Stimulated activated CD4-positive, alpha-beta T cell treated with anti-CD3 and anti-CD28 coated beads, Interleukin-15, amount 100 ng/mL, for 1 hour (primary cell): ENCODE results near the gene PIGB.
"Not testable (repeated sequence)": the region's sequence is repeated elsewhere in the genome, so short reads cannot be mapped to it uniquely, and the experiment has no call there.

ENCODE experiments used
- DNase-seq, 2 donors: peaks; one replicate each; pipeline ENCODE4 v3.0.0-alpha.2; 2020; ENCODE audit warnings: low read depth in 1 of 2, low spot score in 1 of 2

The PIGB gene

DNA sequence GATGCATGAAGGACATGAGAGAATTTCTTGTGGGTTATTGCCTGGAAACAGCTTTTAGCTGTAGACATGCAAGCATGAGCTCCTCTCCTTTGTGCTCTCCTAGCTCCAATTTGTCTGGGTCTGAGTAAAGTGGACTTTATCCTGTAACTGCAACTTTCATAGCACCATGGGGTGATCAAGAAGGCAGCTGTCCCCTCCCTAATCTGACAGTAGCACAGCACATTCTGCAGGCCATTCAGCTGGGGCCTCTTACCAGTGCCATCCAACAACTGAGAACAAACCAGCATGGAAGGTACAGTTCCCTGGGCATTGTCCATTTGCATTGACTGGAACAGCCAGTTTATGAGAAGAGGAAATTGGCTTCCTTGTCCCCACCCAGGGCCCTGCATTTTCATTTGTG, 21.7 kb upstream of the PIGB start:
- DNase-seq = no peak

DNA sequence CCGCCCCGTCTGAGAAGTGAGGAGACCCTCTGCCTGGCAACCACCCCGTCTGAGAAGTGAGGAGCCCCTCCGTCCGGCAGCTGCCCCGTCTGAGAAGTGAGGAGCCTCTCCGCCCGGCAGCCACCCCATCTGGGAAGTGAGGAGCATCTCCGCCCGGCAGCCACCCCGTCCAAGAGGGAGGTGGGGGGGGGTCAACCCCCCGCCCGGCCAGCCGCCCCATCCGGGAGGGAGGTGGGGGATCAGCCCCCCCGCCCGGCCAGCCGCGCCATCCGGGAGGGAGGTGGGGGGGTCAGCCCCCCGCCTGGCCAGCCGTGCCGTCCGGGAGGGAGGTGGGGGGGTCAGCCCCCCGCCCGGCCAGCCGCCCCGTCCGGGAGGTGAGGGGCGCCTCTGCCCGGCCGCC, 16.2 kb upstream of the PIGB start:
- DNase-seq = not testable (repeated sequence)

DNA sequence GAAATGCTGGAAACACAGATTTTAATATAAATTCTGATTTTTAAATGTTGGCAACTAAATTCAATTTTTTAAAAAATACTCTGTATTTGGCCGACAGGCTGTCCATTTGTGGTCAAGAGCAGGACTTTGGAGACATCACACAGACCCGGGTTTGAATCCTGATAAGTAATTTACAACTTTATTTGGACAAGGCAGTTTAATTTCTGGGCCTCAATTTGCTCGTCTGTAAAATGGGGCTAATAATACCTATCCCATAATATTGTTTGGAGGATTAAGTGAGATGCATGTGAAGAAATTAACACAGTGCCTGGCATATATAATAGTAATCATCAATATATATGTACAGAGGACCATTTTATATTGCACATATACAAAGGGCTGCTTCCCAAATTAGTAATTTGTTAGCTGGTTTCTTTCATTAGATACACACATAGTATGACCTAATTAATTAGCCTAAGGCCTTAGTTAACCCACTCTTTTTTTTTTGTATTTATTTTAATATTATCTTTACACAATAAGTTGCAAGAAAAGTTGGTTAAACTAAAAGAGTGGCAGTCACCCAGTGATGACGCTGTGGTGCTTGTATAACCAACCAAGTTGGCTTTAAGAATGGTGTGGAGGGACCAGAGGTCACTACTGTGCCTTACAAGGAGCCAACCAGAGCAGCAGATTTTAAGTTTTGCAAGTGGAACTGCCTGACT, 665 bp downstream of the PIGB start:
- DNase-seq = no peak

DNA sequence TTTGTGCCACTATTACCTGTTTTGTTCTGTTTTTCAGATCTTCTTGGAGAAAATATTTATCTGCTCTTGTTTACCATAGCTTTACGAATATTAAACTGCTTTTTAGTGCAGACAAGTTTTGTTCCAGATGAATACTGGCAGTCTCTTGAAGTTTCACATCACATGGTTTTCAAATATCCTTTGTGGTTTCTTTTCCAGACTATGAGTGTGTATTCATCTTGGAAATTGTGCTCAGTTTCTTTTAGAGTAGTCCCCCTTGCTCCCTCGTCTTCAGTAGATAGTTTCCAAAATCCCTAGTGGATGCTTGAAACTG, 1.2 kb downstream of the PIGB start:
- no peak for DNase-seq

DNA sequence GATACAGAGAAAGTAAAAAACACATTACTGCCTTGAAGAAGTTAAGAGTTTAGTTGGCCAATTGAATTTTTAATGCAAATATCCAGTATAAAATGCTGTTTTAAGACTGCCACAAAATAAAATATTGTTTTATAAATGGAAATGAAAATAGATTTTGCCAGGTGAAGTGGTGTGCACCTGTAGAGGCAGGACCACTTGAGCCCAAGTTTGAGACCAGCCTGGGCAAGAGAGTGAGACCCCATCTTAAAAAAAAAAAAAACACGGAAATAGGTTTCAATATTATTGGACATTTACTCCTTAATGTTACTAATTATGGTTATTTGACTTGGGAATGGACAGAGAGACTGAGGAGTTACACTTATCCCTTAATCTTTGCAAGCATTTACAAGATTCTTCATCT, 1.9 kb downstream of the PIGB start:
- DNase-seq = no peak

DNA sequence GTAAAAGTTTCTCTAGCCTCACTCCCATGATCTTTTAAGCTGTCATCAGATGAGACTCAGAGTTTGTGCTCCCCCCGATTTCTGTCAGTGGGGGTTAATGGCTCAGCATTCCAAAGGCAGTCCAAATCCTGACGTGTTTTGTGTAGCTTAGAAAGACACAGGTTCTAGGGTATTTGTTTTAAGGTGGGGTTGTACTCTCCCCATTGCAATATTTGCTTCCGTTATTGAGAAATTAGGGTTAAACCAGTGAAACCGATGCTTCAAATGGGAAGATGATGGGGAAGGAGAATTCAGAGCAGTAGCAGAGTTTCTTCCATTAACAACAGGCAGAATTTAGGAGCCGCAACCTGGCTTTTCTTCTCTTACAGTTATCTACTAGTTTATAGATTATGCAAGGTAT, 3.4 kb downstream of the PIGB start:
- DNase-seq = no peak

DNA sequence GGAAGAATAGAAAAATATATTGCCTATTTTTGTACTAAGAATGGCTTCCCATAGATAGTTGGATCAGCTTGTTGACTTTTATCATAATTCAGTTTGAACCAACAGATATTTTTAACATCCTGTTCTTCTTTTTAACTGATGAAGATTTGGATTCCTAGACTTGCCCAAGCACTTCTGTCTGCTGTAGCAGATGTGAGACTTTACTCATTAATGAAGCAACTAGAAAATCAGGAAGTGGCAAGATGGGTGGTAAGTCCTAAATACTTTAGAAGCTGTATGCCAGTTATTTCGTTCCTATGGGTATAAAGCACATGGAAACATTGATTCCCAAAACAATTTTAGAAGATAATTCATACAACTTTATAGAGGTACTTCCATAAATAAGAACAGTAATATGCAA, 8.4 kb downstream of the PIGB start:
- DNase-seq = no peak

DNA sequence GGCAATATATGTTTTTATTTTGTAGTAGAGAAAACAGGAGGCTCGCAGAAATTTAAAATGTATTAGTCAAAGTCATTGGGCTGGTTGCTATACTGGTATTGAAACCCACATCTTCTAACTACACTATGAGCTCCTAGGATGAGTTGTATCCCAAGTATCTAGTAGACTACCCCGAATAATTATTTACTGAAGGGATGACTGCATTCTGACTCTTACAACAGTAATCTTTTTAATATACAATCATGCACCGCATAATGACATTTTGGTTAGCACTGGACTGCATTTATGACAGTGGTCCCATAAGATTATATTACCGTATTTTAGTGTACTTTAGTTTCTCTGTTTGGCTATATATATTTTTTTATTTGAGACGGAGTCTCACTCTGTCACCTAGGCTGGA, 15.3 kb downstream of the PIGB start:
- DNase-seq = no peak

DNA sequence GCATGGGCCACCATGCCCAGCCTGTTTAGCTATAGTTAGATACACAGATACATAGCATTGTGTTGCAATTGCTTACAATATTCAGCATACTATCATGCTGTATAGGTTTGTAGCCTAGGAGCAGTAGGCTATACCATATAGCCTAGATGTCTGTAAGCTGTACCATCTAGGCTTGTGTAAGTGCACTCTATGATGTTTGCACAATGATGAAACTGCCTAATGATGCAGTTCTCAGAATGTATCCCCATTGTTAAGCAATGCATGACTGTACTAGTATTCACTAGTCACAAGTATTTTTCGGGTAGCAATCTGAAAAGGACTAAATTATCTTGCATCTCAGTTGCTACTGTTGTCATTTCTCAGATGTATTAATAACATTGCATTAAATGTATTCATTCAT, 16.0 kb downstream of the PIGB start:
- no peak for DNase-seq

DNA sequence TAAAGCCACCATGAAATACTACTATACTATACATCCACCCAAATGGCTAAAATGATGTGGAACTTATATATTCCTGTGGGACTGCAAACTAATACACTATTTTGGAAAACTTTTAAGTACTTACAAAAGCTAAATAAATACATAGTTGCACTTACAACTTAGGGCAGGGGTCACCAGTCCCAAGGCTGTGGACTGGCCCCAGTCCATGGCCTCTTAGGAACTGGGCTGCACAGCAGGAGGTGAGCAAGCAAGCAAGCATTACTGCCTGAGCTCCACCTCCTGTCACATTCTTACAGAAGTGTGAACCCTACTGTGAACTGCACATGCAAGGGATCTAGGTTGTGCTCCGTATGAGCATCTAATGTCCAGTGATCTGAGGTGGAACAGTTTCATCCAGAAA, 18.1 kb downstream of the PIGB start:
- DNase-seq = no peak

DNA sequence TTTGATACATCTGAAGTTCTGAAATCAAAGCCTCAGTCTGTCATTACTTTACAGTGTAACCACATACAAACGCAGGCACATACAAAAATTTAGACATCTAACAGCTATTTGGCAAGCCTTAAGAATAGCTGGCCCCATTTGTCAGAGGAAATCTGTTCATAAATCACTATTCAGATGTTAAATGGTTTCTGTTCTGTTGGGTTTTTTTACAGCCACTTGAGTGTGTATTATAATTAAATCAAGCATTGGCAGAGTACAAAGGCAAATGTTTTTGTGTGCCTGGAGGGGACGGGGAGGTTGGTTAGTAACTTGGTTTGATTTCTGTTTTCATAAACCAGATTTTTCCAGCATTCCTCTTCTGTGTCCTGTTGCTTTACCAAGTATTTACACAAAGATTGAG, 24.1 kb downstream of the PIGB start:
- DNase-seq = no peak

DNA sequence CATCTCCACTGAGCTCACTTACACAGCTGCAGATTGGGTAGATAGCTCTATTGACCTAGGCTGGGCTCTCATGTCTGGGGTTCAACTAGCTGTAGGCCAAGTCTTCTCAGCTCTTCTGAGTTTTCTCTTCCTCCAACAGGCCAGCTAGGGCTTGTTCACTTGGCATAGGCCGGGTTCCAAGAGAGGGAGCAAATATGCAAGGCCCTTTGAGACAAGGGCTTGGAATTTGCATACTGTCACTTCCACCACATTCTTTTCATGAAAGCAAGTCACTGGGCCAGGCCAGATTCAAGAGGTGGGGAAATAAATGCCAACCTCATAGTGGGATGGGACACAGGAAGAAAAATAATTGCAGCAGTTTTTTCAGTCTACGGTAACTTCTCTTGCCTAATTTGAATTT, 25.2 kb downstream of the PIGB start:
- DNase-seq = no peak

DNA sequence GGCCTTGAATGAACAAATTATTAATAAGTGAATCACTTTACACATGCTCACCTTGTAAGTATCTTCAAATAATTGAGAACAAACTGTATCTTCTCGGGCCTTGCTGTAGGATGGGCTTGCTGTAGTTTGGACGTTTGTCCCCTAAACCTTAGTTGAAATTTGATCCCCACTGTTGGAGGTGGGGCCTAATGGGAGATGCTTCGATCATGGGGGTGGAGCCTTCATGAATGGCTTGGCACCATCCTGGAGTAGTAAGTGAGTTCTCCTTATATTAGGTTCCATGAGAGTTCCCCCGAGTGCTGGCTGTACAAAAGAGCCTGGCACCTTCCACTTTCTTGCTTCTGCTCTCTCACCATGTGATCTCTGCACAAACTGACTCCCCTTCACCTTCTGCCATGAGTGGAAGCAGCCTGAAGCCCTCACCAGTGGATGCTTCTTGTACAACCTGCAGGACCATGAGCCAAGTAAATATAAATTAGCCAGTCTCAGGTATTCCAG, 29.3 kb downstream of the PIGB start:
- DNase-seq = no peak

DNA sequence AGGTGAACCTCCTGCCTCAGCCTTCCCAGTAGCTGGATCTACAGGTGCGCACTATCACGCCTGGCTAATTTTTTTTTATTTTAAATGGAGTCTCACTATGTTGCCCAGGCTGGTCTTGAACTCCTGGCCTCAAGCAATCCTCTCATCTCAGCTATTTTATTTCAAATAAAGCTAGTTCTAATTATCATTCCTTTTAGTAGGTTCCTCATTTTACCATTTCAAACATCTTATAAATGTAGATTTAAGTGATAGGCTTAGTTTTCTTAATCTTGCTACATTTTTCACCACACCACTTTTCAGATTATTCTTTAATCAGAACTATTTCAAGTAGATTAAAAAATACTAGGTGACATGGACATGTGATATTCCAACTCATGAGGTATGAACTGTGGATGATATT, 30.3 kb downstream of the PIGB start:
- DNase-seq = no peak

DNA sequence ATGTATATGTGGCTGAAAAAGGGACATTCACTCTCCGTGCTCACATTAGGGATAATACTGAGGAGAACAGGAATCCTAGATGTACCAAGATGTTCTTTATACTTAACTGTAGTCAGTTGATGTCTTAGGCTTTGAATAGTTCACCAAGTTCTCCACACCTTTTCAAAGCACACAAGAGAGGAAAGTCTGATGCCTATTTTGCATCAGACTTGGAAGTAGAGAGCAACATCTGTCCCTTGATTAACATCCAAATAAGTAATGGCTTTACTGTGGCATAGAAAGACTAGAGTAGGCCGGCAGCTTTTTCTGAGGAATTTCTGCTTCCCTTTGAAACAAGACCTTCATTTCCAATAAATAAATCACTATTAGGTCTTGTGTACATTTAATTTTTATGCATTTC, 34.0 kb downstream of the PIGB start:
- DNase-seq = no peak

DNA sequence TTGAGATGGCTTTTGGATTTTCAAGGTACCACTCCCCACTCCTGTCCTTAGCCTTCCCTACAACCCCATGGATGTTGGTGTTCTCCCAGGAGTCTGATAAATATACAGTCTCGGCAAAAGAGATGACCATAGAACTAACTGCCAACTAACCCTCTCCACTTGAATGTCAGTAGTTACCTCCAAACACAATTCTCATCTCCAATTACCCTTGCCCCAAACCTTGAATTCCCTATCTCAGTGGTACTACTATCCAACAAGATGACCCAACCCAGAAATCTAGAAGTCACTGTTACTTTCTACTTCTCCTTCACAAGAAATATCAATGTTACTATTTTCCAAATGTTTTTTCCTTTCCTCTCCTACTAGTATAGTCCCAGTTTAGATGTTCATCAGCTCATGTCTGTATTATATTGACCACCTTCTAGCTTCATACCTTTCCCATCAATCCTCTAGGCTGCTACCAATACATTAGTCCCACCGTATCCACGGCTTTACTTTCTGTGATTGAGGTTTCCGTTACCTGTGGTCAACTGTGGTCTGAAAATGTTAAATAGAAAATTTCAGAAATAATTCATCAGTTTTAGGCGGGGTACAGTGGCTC, 38.1 kb downstream of the PIGB start:
- DNase-seq = no peak

DNA sequence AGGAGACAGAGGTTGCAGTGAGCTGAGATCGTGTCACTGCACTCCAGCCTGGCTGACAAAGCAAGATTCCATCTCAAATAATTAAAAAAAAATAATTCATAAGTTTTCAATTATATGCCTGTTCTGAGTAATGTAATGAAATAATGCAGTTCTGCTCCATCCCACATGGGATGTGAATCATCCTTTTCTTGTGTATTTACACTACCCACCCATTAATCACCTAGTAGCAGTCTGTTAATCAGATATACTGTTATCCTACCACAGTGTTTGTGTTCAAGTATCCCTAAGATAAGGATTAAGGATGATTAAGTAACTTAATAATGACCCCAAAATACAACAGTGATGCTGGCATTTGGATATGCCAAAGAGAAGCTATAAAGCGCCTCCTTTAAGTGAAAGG, 38.8 kb downstream of the PIGB start:
- no peak for DNase-seq

DNA sequence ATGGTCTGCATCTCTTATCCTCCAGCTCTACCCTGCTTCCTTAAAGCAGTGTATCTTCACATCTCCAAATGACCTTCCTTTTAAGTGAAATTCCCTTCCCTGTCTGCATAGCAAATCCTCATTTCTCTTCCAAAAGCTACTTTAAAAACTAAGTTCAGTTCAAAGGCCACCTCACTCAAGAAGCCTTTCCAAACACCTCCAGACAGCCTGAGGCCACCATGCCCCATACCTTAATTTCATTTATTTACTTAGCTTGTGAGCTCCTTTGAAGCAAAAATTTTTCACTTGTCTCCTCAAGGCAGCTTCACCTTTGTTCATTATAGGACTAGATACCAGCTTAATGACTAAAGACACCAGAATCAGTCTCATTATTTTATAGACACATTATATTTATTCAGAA, 39.4 kb downstream of the PIGB start:
- no peak for DNase-seq

DNA sequence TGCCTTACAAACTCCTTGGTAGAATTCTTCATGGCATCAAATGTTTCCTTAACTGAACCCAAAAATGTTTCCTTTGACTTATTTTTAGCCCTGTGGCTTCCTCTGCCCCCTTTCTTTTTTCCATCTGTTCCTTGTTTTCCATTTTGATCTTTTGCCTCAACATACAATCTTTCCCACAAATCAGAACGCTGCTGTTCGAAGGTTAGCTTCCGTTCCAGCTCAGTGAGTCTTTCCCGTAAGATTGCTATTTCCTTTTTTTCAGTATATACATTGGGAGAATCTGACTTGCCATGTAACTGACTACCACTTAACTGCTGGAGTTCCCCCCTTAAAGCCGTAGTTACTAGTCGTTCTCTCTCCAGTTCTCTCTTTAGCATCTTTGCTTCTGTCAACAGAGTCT, 41.2 kb downstream of the PIGB start:
- no peak for DNase-seq

DNA sequence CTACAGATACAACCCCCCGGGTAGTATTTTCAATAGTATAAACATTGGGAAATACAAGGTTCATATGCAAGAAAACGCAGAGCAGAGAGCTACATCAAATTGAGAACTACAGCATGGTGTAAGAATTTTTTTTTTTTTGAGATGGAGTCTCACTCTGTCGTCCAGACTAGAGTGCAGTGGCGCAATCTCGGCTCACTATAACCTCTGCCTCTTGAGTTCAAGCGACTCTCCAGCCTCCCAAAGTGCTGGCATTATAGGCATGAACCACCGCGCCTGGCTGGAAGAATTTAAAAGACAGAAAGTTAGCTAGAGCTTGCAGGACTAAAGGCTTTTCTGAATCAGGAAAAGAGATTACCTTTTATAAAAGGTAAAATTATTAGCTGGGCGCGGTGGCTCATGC, 42.0 kb downstream of the PIGB start:
- DNase-seq = no peak

DNA sequence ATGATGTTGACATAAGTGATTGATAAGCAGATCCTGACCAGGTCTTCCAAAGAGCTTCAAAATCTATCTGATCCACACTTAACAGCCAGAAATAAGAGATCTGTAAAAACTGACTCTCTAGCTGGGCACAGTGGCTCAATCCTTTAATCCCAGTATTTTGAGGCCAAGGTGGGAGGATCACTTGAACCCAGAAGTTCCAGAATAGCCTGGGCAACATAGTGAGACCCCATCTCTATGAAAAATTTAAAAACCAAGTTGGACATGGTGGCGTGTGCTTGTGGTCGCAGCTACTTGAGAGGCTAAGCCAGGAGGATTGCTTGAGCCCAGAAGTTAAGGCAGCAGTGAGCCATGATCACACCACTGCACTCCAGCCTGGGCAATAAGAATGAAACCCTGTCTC, 43.6 kb downstream of the PIGB start:
- DNase-seq = no peak

DNA sequence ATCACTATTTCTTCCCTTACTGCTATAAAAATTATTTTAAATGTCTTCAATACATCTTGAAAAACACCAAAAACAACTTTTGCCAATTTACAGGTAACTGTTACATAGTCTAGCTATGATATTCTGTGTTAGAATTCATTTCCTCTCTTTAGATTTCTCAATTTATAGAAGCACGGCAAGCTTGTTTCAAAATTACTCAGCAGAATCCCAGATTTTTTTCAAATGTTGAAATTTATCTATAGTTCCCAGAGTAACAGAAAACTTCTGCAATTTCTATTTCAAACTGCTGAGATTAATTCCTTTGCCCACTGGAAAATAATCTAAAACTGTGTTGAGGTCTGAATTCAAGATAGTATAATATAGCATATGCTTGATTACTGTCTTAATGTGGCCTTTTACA, 48.0 kb downstream of the PIGB start:
- DNase-seq = no peak

DNA sequence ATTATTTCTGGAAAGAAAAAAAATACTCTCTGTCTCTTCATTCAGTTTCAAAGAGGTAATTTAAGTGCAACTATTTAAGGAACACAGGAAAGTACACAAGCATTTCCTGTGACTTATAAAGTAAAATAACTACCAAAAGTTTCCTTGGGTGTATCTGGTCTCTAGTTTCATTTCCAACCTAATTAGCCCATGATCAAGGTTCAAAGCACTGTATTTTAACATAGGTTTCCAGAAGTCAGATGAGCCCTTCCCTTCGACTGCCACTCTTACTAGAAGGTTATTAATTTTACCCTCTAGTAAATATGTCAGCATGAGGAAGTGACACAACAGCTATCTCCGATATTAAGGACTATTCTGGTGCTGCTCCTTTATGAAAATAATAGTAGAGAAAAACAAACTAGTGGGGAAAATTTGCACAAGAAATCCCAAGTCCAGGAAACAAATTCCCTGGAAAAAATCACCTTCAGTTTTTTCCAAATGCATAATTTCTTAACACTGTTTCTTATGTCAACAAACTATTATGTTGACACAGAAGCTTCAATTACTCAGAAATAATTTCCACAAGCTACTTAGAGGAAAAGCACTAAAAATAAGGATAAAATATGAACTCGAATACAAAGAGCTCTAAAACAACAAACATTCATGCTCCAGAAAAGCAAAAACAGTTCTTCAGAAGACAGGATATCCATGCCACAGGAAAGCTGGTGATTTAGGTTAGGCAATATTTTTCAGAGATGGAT, 53.8 kb downstream of the PIGB start:
- DNase-seq = no peak
